SH-SY5Y (cell line): ENCODE data around the gene AKAP5.

Experiments used
- GATA2 ChIP-seq: IDR thresholded peaks from 2 replicates; pipeline ENCODE4 v1.6.1; 2011; ENCODE audit warnings: mild to moderate bottlenecking, low read depth, low read length
- GATA3 ChIP-seq: IDR thresholded peaks from 2 replicates; pipeline ENCODE4 v1.6.1; 2011; ENCODE audit warnings: low read depth, mild to moderate bottlenecking, low read length, moderate library complexity

AKAP5 gene

DNA sequence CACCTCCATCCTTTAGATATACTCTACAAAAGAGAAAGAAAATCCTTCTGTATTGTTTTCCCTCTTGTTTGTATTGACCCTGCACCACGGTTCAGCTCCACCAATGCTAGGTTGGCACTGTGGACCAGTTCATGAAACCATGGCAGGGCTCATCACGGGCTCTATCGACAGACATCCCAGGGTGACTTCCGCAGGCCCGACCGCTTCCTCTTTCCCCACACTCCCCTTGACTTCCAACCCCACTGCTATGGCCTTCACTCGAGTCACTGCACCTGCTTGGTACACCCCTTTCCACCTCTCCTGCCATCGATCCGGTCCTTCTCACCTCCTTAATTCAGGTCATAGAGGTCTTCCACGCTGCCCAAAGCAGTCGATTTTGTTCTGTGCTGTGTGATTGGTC, 21.2 kb upstream of the AKAP5 start:
- TF ChIP-seq GATA2 (no peak), GATA3 (no peak)

DNA sequence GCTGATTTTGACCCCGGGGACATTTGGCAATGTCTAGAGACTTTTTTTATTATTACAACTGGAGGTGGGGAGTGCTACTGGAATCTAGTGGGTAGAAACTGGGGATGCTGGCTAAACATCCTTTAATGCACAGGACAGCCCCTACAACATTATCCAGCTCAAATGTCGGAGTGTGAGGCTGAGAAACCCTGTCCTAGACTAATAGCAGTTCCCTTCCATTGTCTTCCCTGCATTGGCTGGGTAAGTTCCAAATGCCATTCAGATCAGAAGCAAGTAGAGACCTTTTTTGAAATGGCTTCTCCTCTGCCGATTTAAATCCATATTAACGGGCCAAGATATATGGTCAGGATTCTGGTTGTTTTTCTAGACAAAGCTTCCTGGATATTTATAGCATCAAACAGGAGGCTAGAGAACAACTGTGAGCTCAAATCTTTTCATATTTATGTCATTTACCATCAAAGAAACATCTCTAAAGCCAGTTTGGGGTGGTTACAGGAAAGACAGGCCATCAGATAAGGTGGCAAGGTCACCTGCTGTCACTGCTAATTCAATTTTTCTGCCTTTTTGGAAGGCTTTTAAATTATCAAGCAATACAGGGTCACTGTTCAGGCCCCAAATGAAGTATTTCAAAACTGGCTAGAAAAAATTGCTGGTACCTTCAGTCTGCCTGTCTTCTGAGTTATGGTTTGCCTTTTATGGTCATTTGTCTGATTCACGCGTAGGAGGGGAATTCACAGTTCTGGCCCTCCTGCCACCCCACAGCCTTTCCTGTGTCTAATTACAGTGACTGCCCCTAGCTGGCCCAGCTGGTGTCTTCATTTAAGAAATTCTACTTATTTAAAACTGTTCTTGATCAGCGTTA, 20.1 kb upstream of the AKAP5 start:
- peak; percentile 76 for TF ChIP-seq GATA3
- TF ChIP-seq GATA2, result peak; percentile 88

DNA sequence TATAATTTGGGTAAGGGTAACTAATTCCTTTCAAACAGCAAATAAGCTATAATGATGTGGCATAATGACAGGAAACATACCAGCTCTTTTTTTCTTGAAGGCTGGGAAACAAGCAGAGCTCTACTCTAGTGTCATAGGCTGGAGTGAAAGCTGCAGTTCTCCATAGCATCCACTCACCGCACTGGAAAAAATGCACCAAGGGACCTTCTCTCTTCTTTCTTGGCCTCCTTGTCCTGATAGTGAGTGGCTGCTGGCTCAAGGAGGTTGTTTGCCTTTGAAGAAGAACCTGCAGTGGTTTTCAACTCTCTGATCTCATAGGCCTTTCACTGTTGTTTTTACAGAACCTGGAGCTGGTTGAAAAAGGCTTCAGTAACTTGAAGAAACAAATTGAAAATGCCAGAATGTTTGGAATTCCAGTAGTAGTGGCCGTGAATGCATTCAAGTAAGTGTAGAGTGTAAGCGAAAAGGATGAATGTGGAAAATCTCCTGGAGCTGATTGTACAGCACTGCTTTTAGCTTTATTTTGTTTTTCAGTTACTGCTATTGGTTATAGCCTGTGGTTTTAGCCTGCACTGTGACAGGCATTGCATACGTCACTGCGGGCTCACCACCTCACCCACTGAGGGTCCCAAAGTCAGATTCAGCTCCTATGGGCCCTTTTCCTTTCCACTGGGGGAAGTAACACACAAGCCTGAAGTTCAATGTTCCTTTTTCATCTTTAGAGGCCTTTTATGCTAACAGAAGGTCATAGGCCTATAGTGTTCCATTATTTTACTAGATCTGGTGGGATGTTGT, 17.2 kb upstream of the AKAP5 start:
- no peak for TF ChIP-seq GATA3
- no peak for TF ChIP-seq GATA2

- TF ChIP-seq GATA2 (no peak), GATA3 (no peak)
These were observed 15.0 kb upstream of the AKAP5 start for GRCh38 chr14:64450255-64450654.

- TF ChIP-seq GATA2 (no peak), GATA3 (no peak)
These were observed 10.6 kb upstream of the AKAP5 start for GRCh38 chr14:64454671-64455070.

DNA sequence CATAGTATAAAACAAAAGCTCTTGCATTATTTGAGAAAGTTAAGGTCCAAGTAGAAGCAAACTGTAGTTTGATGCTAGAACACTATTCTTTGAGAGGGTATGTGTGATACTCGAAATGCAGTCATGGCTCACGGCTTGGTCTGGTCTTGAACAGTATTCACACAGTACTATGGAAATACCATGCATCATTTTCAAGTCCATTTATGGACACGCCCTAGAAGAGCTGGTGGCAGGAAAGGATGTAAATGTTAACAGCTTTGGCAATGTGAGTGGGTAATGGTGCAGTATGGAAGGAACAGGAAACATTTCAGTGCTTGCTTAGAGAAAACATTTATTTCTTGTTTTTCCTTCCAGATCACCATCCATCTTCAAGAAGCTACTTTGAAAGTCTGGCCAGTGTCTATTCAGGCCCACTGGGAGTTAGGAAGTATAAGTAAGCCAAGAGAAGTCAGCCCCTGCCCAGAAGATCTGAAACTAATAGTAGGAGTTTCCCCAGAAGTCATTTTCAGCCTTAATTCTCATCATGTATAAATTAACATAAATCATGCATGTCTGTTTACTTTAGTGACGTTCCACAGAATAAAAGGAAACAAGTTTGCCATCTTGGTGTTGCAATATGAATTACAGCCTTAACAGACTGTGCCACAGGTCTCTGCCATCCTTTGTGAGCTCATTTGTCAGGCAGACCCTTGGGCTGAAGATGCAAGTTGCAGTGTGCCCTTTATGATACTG, 5.7 kb upstream of the AKAP5 start:
- no peak for TF ChIP-seq GATA2
- TF ChIP-seq GATA3, result no peak

DNA sequence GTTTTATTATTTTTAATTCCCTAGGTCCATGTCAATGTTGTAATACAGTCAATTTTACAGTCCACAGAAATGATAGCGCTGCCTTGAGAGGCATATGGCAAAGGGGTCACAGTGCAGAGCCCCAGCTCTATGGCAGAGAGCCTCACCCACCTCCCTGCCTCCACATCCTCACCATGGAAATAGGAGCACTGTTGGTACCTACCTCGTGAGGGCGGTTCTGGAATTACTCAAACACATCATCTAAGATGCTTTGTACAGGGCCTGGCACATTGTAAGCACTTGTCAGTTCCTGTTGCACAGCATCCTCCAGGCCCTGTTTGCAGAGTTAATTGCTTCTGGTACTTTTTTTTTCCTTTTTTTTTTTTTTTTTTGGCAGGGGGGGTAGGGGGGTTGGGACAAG, 4.1 kb upstream of the AKAP5 start:
- TF ChIP-seq GATA3 (no peak), GATA2 (no peak)

DNA sequence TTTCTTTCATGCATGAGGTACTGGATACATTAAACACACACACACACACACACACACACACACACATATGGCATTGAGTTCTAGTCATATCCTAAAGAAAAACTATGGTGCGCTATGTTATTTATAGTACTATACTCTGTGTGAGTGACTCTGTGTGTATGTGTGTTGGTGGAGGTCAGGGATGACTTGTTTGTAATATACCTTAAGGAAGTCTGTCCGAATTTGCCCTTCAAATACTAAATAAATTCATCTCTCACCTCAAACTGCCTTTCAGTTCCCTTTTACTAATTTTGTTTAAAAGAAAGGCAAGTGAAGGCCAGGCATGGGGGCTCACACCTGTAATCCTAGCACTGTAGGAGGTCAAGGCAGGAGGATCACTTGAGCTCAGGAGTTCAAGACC, 2.1 kb upstream of the AKAP5 start:
- TF ChIP-seq GATA2 (no peak), GATA3 (no peak)

- TF ChIP-seq GATA2 (no peak), GATA3 (no peak)
These were observed 1.4 kb upstream of the AKAP5 start for GRCh38 chr14:64463873-64464272.

DNA sequence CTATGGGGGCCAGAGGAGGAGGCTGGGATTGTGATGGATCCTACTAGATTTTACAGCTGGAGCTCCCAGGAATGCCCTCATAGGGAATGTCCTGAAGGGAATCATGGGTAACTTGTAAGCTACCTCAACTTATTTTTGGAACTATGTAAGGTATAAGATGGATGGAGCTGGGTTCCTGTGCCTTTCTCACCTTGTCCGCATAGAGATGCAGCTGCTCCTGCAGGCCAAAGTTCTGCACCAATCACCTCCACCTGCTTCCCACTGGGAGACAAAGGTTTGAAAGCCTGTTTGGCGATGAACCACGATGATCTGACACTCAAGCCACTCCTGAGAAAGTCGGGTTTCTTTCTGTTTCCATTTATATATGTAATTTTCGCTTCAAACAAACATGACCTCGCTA, 648 bp upstream of the AKAP5 start:
- TF ChIP-seq GATA2 (no peak), GATA3 (no peak)

DNA sequence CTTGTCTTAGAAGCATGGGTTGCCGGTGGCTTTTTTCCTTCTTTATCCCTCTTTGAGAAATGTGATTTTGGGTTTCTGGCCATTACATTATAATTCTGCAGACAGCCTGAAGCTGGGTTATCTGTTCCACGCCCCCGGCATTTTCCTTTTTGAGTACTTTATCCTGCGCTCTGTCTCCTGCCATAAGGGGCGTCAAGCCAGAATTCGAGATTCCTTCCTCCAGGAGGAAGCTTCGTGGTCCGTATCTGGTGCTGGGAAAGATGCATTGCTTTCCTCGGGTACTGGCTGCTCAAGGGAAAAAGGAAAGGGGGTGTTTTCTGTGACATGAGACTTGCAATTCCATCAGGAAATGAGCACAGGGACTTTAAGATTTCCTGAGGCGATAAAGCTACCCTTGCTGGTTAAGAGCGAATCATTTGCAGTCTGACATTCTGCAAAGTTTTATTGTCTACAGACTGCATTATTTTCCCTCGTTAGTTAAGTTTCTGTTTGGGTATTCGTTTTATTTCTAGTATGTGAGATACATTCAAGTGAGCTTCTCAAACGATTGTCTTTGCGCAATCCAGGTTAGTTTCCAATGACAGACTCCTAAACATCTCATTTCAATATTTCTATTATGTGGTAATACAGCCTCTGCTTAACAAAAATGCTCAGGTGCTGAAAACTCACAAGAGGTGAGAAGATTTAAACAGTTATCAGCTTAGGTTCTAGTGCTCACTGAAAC, 694 bp downstream of the AKAP5 start:
- TF ChIP-seq GATA2 (peak; percentile 58), GATA3 (no peak)

DNA sequence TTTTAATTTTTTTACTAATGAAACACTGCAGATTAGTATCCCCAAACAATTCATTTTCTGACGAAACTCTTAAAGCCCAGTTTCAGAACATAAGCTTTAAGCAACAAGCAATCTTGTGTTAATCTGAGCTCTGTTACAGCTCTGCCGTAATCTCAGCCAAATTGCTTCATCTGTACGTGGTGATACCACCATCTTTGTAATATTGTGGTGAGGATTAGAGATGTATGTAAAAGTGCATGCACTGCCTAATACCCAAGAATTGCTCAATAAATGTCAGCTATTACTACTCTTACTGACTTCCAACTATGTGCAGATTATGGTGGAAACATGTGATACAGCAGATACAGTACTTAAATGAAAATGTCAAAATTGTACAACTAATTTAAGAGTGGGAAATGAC, 1.8 kb downstream of the AKAP5 start:
- no peak for TF ChIP-seq GATA3
- TF ChIP-seq GATA2, result no peak

GRCh38 chr14:64467566-64467965, 2.3 kb downstream of the AKAP5 start:
- TF ChIP-seq GATA3, result no peak

DNA sequence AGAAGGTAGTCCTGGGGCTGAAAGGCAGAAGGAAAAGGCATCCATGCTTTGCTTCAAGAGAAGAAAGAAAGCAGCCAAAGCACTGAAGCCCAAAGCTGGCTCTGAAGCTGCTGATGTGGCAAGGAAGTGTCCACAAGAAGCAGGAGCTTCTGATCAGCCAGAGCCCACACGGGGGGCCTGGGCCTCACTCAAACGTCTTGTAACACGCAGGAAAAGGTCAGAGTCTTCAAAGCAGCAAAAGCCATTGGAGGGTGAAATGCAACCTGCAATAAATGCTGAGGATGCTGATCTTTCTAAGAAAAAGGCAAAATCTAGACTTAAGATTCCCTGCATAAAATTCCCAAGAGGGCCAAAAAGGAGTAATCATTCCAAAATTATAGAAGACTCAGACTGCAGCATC, 3.2 kb downstream of the AKAP5 start:
- no peak for TF ChIP-seq GATA3
- no peak for TF ChIP-seq GATA2
